Left cardiac atrium (tissue), 4 donors: Measurements from ENCODE around the gene SLC17A3. TPM values are rescaled to one million over a fixed set of nuclear protein-coding genes. Genes with fewer than 3 reads are reported as not detected.

ENCODE experiments used
- ATAC-seq, 2 donors: fragments of 200-7000 bp; cut with Tn5 transposase; one replicate each; pipeline ENCODE4 v1.9.1; 2020; ENCODE audit warnings: mild to moderate bottlenecking in 2 of 2, moderate library complexity in 2 of 2
- DNase-seq: peaks from one replicate; pipeline ENCODE4 v3.0.0-alpha.2; 2020
- intact Hi-C, 2 donors: fragments of 100-400 bp; cut with DNase I; formaldehyde crosslinking; loops; one replicate each; pipeline versions ENCODE4 v1.14.1 to v1.15.1; 2022 to 2023
- total RNA-seq, 2 donors: library from RNA; stranded (reverse); fragmentation: NEBNext Ultra II Directional; extraction: Animal tissue kit (Norgen Biotek cat#: 25700); gene quantifications; one replicate each; pipeline ENCODE4 v1.2.1, GENCODE V29; 2021
- donor health status: DM: no; HTN: yes; CAD: no.
- donor health status: DM: no; HTN: yes; CAD: no; lungs with severe emphysema.
- donor health status: DM: yes; HTN: yes; CAD: no.
- donor health status: Dilated cardiomyopathy.

SLC17A3 gene
- total RNA-seq, 2 donors from 2014 or later = not detected

DNA sequence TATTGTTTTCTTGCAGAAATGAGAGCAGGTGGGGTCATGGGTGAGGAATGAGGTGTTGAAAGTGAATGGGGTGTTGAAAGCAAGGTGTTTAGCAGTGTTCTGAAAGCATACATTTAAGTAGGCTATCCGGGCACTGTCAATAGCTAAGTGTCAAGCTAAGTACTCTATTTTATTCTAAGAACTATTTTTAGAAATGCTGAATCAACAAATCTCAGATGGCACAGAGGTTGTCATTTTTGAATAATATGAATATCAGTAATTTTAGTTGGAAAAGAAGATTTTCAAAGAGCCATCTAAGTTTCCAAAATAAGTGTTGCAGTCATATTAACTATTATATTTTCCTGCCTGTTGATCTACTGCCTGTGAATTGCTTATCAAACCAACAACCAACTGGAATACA lies 21.7 kb upstream of the SLC17A3 start:
- ATAC-seq = no peak
- no peak for DNase-seq
- intact Hi-C loops = no loop called here

DNA sequence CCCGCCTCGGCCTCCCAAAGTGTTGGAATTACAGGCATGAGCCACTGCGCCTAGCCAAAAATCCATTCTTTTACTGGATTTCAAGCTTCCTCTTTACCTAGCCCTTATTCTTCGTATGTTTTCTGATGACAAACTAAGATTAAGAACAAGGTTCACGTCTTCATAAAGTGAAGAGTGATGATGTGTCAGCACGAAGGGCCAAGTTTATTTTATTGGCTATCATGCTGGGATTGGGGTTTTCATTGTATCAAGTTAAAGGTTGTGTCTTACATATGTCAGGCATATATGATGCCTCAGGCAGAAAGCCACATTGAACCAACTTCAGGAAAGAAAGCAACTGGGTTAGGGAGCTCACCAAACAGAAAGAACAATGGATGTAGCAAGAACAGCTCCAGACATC lies 19.7 kb upstream of the SLC17A3 start:
- DNase-seq (no peak), ATAC-seq (no peak)
- intact Hi-C loops = no loop called here

DNA sequence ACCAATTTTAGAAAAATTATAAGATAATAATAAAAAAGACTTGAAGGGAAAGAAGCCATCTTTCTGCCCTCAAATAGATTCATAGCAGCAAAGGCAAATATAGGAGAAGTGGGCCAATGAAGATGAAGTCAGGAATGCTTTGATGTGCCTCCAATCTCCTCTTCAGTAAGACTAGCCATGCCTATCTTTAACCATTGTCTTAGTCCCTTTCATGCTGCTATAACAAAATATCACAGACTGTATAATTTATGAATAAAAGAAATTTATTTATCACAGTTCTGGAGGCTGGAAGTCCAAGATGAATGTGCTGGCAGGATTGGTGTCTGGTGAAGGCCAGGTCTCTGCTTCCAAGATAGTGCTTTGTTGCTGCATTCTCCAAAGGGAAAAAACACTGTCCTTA lies 18.8 kb upstream of the SLC17A3 start:
- no peak for ATAC-seq
- no peak for DNase-seq
- intact Hi-C loops = no loop called here

DNA sequence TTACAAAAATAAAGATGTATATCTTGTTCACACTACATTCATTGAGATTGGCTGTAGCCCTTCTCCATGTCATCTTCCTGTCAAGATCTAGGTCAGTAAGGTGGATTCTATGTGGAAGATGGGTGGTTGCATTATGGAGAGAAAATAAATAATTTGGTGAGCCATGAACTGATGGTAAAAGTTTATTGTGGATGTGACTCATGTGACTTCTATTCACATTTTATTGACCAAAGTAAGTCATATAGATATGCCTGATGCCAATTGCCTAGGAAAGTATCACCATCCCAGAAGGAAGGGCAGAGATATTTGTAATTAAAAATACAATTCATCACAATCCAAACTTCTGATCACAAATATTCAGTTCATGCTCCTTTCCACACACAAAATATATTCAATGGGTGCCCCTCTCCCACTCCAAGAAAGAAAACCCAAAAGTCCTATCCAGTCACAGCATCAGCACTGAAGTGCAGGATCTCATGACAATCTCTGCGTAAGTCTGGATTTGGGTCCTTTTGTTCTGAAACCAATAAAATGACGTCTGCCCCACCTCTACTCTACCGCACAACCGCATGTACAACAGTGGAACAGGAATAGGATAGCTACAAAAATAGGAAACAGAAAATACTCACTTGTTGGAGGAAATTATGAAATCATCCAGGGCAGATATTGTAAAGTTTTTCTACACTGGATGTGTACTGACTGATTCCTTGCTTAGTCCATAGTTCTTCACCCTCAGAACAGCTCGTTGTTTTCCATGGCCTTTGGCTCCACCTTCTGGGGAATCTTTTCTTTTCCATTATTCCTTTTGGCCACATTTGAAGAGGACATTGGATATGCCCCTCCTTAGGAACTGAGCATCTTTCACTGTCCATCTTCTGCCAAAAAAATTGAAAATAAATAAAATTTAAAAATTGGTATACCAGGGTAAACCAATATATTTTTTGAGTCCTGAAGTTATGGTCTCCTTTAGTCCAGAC lies 16.1 kb upstream of the SLC17A3 start:
- intact Hi-C loops = no loop called here
- peak; percentile 44 to 78 for ATAC-seq
- no peak for DNase-seq

GRCh38 chr6:25888626-25889025 lies 14.6 kb upstream of the SLC17A3 start:
- intact Hi-C loops = no loop called here
- no peak for DNase-seq
- ATAC-seq = no peak

- no peak for ATAC-seq
- intact Hi-C loops = no loop called here
Measured at GRCh38 chr6:25886066-25886465, 12.0 kb upstream of the SLC17A3 start.

DNA sequence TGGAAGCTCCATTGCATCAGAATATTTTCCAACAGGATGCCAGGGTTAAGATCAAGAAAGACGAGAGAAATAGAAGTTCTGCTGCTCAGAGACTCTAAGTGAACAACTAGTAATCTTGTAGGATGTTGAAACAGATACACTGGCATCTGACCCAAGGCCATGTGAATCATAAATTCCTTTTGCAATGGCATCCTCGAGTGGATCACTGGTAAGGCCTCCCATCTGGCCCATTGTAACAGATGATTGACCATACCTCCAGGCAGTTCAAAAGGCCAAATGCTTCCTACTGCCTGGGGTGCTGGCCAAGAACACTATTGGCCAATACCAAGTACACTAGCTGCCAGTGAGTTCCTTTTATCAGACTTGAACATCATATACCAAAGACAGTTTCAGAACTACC lies 9.9 kb upstream of the SLC17A3 start:
- intact Hi-C loops = no loop called here
- DNase-seq (peak; percentile 29), ATAC-seq (peak; percentile 67 to 96)

More at GRCh38 chr6:25886066-25886465, 12.0 kb upstream of the SLC17A3 start:
- DNase-seq = no peak

- DNase-seq = no peak
- ATAC-seq = no peak
- intact Hi-C loops = no loop called here
Measured at GRCh38 chr6:25883536-25883935, 9.5 kb upstream of the SLC17A3 start.

- peak; percentile 40 for DNase-seq
- peak in 1 of 2 donors; percentile 25 for ATAC-seq
- intact Hi-C loops = no loop called here
Measured at GRCh38 chr6:25882051-25882496, 8.0 kb upstream of the SLC17A3 start.

GRCh38 chr6:25880601-25881000 lies 6.6 kb upstream of the SLC17A3 start:
- intact Hi-C loops = no loop called here
- ATAC-seq (no peak), DNase-seq (no peak)

DNA sequence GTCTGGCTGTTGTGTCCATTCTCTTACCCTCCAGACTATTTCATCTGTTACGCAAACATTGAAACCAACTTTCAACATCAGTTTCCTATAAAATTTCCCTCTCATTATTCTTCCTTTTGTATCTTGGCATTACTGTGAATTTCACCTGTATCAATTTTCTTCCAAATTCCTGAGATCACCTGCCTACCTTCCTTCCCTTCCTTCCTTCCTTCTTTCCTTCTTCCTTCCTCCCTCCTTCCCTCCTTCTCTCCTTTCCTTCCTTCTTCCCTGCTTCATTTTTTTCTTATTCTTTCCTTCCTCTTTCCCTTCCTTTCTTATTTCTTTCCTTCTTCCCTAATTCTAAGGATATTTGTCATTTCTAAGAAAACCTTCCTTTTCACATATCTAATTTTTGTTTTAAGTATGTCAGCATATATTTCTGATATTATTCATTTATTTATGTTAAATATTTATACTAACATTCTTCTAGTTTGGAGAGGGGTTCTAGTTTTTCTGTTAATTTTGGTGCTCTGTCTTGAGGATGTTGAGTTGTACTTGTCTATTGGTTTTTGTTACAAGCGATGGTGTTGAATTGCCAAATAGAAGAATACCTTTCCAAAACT lies 4.8 kb upstream of the SLC17A3 start:
- intact Hi-C loops = no loop called here
- no peak for DNase-seq
- ATAC-seq = no peak

- intact Hi-C loops = no loop called here
- no peak for ATAC-seq
- DNase-seq = no peak
Measured at GRCh38 chr6:25875926-25876602, 2.0 kb upstream of the SLC17A3 start.

DNA sequence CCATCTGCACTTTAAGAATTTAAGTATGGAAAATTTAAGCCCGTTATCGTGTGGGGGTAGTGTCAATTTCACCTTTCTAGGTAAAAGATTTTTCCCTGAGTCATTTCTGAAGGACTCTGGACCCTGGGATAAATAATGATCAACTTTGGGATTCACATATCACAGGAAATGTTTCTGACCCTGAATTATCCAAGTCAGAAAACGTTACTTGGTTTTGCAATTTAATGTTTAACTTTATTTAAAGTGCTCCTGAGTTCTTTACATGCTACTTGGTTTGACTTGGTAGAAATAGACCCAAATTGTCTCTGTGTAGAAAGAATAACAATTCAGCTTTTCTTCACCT lies 1.5 kb upstream of the SLC17A3 start:
- intact Hi-C loops = no loop called here
- DNase-seq (no peak), ATAC-seq (no peak)

GRCh38 chr6:25874822-25875562 lies 949 bp upstream of the SLC17A3 start:
- DNase-seq (no peak), ATAC-seq (no peak)
- intact Hi-C loops = no loop called here

DNA sequence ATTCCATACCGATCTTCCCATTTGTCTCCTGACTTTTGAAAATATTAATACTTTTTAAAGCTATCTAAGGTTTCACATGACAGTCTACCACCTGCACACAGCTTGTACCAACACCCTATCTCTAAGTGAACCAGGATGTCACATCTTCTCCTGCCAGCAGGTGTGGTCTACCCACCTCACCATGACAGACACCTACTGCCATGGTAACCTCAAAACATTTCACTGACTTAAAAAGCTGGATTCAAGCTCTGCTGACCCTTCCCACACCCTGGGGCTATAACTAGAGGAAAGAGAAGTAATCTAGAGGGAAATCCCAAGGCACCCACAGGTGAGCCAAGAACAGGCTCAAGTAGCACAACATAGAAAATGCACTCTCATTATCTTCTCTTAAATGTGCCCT lies 1.2 kb downstream of the SLC17A3 start:
- intact Hi-C loops = no loop called here
- no peak for ATAC-seq
- DNase-seq = no peak

DNA sequence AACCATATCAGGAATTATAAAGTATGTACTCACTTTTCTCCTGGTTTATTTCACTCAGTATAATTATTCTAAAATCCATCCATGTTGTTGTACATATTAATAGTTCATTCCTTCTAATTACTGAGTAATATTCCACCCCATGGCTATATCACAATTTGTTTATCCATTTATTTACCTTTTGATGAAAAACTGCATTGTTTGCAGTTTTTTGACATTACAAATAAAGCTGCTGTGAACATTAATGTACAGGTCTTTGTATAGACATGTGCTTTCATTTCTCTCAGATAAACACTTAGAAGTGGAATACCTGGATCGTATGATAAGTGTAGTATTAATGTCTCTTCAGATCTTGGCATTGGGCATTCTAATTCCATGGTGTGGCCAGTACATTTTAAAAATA lies 4.2 kb downstream of the SLC17A3 start:
- intact Hi-C loops = no loop called here
- DNase-seq (no peak), ATAC-seq (no peak)

DNA sequence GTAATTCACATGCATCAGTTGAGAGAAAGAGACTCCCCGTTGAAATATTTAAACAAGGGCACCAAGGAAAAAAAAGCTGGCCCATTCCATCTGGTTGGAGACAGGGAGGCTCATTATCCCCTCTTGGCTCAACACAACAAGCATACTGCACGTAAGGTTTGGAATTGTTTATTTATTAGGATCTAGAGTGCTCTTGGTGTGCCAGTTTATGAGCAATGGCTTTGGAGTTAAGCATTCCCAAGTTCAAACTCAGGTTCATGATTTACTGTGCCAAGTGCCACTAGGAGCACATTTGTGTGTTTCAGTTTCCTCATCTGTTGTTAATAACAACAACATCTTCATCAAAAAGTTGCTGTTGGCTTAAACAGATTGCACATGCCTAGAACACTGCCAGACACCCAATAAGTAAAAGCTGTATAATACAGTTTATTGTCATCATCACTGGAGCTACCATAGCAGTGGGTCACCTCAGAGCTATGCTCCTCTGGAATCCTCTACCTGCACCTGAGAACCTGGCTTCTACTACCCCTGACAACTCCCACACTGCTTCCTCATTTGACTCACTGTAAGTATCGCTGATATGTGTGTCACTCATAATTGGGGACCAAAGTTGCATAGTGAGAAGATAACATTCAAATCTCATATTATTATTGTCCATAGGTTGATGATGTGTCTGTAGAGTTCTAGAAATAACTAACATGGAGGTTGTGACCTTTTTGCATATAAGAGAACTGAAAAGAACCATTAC lies 5.4 kb downstream of the SLC17A3 start:
- ATAC-seq = no peak
- no peak for DNase-seq
- intact Hi-C loops = no loop called here

GRCh38 chr6:25866011-25866410 lies 8.0 kb downstream of the SLC17A3 start:
- DNase-seq (no peak), ATAC-seq (no peak)
- intact Hi-C loops = no loop called here

GRCh38 chr6:25863360-25863759 lies 10.7 kb downstream of the SLC17A3 start:
- intact Hi-C loops = no loop called here
- DNase-seq = no peak
- no peak for ATAC-seq
